T-cell (primary cell): ENCODE measurements around the gene PANK3. TPM values are rescaled to one million over a fixed set of nuclear protein-coding genes. Genes with fewer than 3 reads are reported as not detected.

Source experiments
- ATAC-seq, 4 experiments: fragments of 200-7000 bp in 3 of 4; fragments of 150-1000 bp in 1 of 4; cut with Tn5 transposase; replicated peaks in 1 of 4; 1 replicate in 3 of 4; 2 replicates in 1 of 4; pipeline ENCODE4 v1.10.0; 2021; ENCODE audit warnings: moderate library complexity in 3 of 4, mild to moderate bottlenecking in 2 of 4, moderate number of reproducible peaks in 1 of 4
- CTCF ChIA-PET, 2 donors: fragments of 300-600 bp; sonication (Branson Sonifier 250); formaldehyde crosslinking; loops; one replicate each; lab custom pipeline; 2022; ENCODE audit warnings: antibody characterized with exemption in 2 of 2; lab: Charles Lee
- POLR2A ChIA-PET, 2 donors: fragments of 300-600 bp; sonication (Branson Sonifier 250); formaldehyde crosslinking; loops; one replicate each; lab custom pipeline; 2022; ENCODE audit warnings: antibody characterized with exemption in 2 of 2; lab: Charles Lee
- DNase-seq, 35 experiments: peaks; one replicate each; pipeline versions ENCODE4 v3.0.0 to v3.0.0-alpha.2; 2013 to 2023
- H3K27ac ChIP-seq: one replicate; pipeline ENCODE4 v1.5.1; 2013; ENCODE audit warnings: low read length
- H3K27me3 ChIP-seq, 2 experiments: replicated peaks in 1 of 2; 1 replicate in 1 of 2; 2 replicates in 1 of 2; pipeline versions ENCODE4 v1.6.1 to v1.7.0; 2013; ENCODE audit warnings: low read length in 1 of 2, mixed read lengths in 1 of 2; ENCODE audit not compliant: control insufficient read depth in 2 of 2, insufficient read depth in 2 of 2; ENCODE audit errors: extremely low read depth in 1 of 2
- H3K36me3 ChIP-seq, 2 donors: 1 replicate in 1 of 2; 2 replicates in 1 of 2; pipeline versions ENCODE4 v1.6.1 to v1.7.0; 2013; ENCODE audit warnings: low read length in 1 of 2; ENCODE audit not compliant: control insufficient read depth in 2 of 2, insufficient read depth in 1 of 2; ENCODE audit errors: extremely low read depth in 1 of 2
- H3K4me1 ChIP-seq, 2 experiments: 1 replicate in 1 of 2; 2 replicates in 1 of 2; pipeline versions ENCODE4 v1.6.1 to v1.7.0; 2013; ENCODE audit warnings: low read length in 2 of 2, mixed read lengths in 1 of 2; ENCODE audit not compliant: insufficient read depth in 2 of 2, control insufficient read depth in 1 of 2; ENCODE audit errors: extremely low read depth in 1 of 2
- H3K4me3 ChIP-seq, 2 donors: 1 replicate in 1 of 2; 2 replicates in 1 of 2; pipeline versions ENCODE4 v1.5.1 to v1.7.0; 2013; ENCODE audit warnings: mild to moderate bottlenecking in 2 of 2, low read length in 1 of 2, moderate library complexity in 1 of 2; ENCODE audit not compliant: control insufficient read depth in 1 of 2; ENCODE audit errors: extremely low read depth in 1 of 2
- H3K9me3 ChIP-seq: 2 replicates; pipeline ENCODE4 v1.7.0; 2013
- H3K27ac Mint-ChIP-seq, 2 donors: one replicate each; pipeline ENCODE4 v1.8.0; 2020 to 2021; ENCODE audit warnings: mild to moderate bottlenecking in 2 of 2, mixed read lengths in 2 of 2
- H3K27me3 Mint-ChIP-seq, 2 donors: one replicate each; pipeline ENCODE4 v1.8.0; 2021 to 2022; ENCODE audit warnings: mixed read lengths in 2 of 2
- H3K36me3 Mint-ChIP-seq: one replicate; pipeline ENCODE4 v1.8.0; 2021; ENCODE audit warnings: mixed read lengths
- H3K4me1 Mint-ChIP-seq, 3 donors: one replicate each; pipeline ENCODE4 v1.8.0; 2020 to 2022; ENCODE audit warnings: mixed read lengths in 3 of 3, mild to moderate bottlenecking in 1 of 3
- H3K4me3 Mint-ChIP-seq, 3 donors: one replicate each; pipeline ENCODE4 v1.8.0; 2020 to 2022; ENCODE audit warnings: mild to moderate bottlenecking in 3 of 3, mixed read lengths in 3 of 3, moderate library complexity in 3 of 3
- H3K9me3 Mint-ChIP-seq, 3 donors: one replicate each; pipeline ENCODE4 v1.8.0; 2020 to 2022; ENCODE audit warnings: mixed read lengths in 3 of 3
- WGBS: methylation state at CpG from one replicate; pipeline ENCODE4 v1.1.5; 2013; ENCODE audit warnings: missing lambda C conversion rate; ENCODE audit not compliant: insufficient coverage; 5-methylcytosine and 5-hydroxymethylcytosine counted together
- total RNA-seq, 35 experiments: library from RNA in 6 of 35; stranded (reverse) in 6 of 35; fragments of 120-200 nt in 1 of 35; gene quantifications; one replicate each; pipeline versions ENCODE4 v1.2.1 to v1.2.4 and lab custom pipeline; 2013 to 2026

PANK3 gene
- total RNA-seq, 5 donors from 2014 or later (not counting 1 experiment from before 2014, with no cell fraction given), result 33.9 to 41.1 (median 37.7) TPM

DNA sequence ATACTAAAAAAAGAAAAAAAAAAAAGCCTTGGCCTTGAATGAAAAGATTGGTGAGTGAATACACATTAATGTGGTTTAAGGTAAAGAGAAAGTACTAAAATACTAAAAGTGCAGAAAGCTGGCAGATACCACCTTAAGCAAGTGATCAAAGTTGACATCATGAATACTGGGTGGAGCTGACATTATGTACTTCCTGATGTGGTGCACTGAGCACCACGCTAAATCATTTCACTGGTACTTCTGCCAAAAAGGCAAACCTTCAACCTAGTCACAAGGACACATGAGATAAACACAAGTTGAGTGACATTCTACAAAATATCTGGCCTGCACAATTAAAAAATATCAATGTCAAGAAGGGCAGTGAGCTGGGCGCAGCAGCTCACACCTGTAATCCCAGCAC, 33.8 kb upstream of the PANK3 start:
- DNase-seq (peak in 12 of 35 experiments; percentile 1 to 66 (median 8)), ATAC-seq (peak; percentile 86 to 100 (median 97))
- Histone ChIP-seq H3K9me3 (no peaks in the 10 kb centered on the region), H3K4me1 (peaks cover 0 to 5% of the 10 kb centered on the region in 2 experiments), H3K27me3 (no peaks in the 10 kb centered on the region), H3K36me3 (no peaks in the 10 kb centered on the region), H3K4me3 (no peak overlapping the region), H3K27ac (peak overlapping the region; percentile 47)
- CTCF ChIA-PET, result interaction anchor here (0.6 to 1.3 kb wide), 4 partner anchors 27 to 1810 kb away, joined by 3 to 5 read pairs (median 4); no protein-coding TSS in a partner anchor
- Mint-ChIP-seq H3K27ac (peak overlapping the region; percentile 71 to 92), H3K4me1 (peaks cover 10 to 12% (median 12%) of the 10 kb centered on the region in 3 donors), H3K9me3 (no peaks in the 10 kb centered on the region), H3K4me3 (peak overlapping the region; percentile 0 to 44 (median 35)), H3K36me3 (no peaks in the 10 kb centered on the region), H3K27me3 (peaks cover 0 to 2% of the 10 kb centered on the region in 2 donors)
- POLR2A ChIA-PET, result interaction anchor here in 1 of 2 donors (0.6 kb wide), 1 partner anchor 11 kb away, joined by 6 read pairs; no protein-coding TSS in a partner anchor
- WGBS, result no CpG with 5 or more reads among the region's 2 CpGs

DNA sequence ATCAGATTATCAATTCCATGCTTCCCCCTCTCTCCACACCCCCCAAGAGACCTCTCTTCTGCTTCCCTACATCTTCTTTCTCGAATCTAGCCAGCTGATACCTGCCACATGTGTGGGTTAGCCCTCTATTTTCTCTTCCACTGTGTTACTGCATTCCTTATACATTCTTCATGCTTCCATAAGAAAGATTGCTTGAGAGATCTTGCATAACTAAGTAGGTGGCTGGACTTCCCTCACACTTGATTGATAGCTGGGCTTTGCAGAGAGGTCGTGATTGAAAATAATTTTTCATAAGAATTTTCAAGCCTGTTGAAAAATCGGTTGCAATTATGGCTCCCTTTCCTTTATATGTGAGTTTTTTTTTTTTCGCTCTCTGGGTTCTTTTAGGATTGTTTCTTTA, 33.0 kb upstream of the PANK3 start:
- ATAC-seq (no peak), DNase-seq (no peak)
- CTCF ChIA-PET, result interaction anchor here (0.7 to 1.3 kb wide), 2 partner anchors 26 to 36 kb away, joined by 4 to 5 read pairs; no protein-coding TSS in a partner anchor
- no CpG with 5 or more reads among the region's 4 CpGs for WGBS
- H3K27ac Mint-ChIP-seq, result no peak overlapping the region
- no peak overlapping the region for H3K4me3 Mint-ChIP-seq
- H3K9me3 ChIP-seq, result no peaks in the 10 kb centered on the region
- H3K4me1 ChIP-seq, result peaks cover 0 to 5% of the 10 kb centered on the region in 2 experiments
- H3K4me3 ChIP-seq, result no peak overlapping the region
- no peaks in the 10 kb centered on the region for H3K36me3 ChIP-seq
- peaks cover 10 to 12% (median 12%) of the 10 kb centered on the region in 3 donors for H3K4me1 Mint-ChIP-seq
- H3K27ac ChIP-seq, result no peak overlapping the region
- no peaks in the 10 kb centered on the region for H3K36me3 Mint-ChIP-seq
- peaks cover 0 to 2% of the 10 kb centered on the region in 2 donors for H3K27me3 Mint-ChIP-seq
- POLR2A ChIA-PET, result no interaction called here
- H3K27me3 ChIP-seq, result no peaks in the 10 kb centered on the region
- H3K9me3 Mint-ChIP-seq, result no peaks in the 10 kb centered on the region

GRCh38 chr5:168611165-168611564, 32.0 kb upstream of the PANK3 start:
- 86% methylated on average over 3 of the region's 7 CpGs for WGBS

DNA sequence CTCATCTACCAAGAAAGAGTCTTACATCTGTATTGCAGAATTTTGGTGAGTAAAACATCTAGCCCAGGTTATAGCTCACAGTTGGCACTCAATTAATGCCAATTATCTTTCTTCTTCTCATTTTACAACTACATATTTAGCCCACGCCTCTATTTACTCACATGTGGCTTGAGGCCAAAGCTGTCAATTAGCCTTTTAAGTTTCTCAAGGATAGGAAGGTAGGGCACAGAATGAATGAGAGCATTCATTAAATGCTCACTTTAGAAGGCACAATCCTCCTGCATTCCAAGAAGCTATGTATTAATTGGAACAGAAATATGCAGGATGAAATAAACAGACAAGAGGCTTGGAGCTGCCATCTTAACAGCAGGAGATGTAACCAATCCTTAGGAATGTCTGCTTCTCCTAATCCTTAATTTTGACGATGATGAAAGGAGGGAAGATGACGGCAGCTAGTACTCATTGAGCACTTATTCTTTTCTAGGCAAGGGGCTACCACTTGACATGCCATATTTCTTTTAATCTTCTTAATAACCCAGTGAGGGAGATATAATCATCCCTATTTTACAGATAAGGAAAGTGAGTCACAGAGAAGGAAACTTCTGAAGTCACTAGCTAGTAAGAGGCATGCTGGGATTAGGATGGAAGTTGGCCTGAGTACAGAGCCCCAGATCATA, 30.8 kb upstream of the PANK3 start:
- Mint-ChIP-seq H3K4me1 (peaks cover 10 to 12% (median 12%) of the 10 kb centered on the region in 3 donors), H3K36me3 (no peaks in the 10 kb centered on the region), H3K4me3 (no peak overlapping the region), H3K27me3 (peaks cover 2 to 4% of the 10 kb centered on the region in 2 donors), H3K27ac (no peak overlapping the region), H3K9me3 (no peaks in the 10 kb centered on the region)
- no peak for ATAC-seq
- WGBS, result no CpG with 5 or more reads among the region's 3 CpGs
- H3K27me3 ChIP-seq, result no peaks in the 10 kb centered on the region
- H3K36me3 ChIP-seq, result no peaks in the 10 kb centered on the region
- H3K4me1 ChIP-seq, result peaks cover 0 to 5% of the 10 kb centered on the region in 2 experiments
- H3K27ac ChIP-seq, result no peak overlapping the region
- POLR2A ChIA-PET, result no interaction called here
- no peaks in the 10 kb centered on the region for H3K9me3 ChIP-seq
- H3K4me3 ChIP-seq, result no peak overlapping the region
- CTCF ChIA-PET, result interaction anchor here in 1 of 2 donors (0.8 kb wide), 1 partner anchor 70 kb away, joined by 4 read pairs; no protein-coding TSS in a partner anchor
- no peak for DNase-seq

More at GRCh38 chr5:168611165-168611564, 32.0 kb upstream of the PANK3 start:
- Histone ChIP-seq H3K36me3 (no peaks in the 10 kb centered on the region), H3K9me3 (no peaks in the 10 kb centered on the region), H3K4me3 (no peak overlapping the region), H3K27ac (no peak overlapping the region), H3K4me1 (peaks cover 0 to 5% of the 10 kb centered on the region in 2 experiments), H3K27me3 (no peaks in the 10 kb centered on the region)
- ATAC-seq (no peak), DNase-seq (no peak)
- no peak overlapping the region for H3K4me3 Mint-ChIP-seq
- no peak overlapping the region for H3K27ac Mint-ChIP-seq
- no peaks in the 10 kb centered on the region for H3K9me3 Mint-ChIP-seq
- ChIA-PET CTCF (no interaction called here), POLR2A (no interaction called here)
- peaks cover 10 to 12% (median 12%) of the 10 kb centered on the region in 3 donors for H3K4me1 Mint-ChIP-seq
- peaks cover 1 to 2% of the 10 kb centered on the region in 2 donors for H3K27me3 Mint-ChIP-seq
- H3K36me3 Mint-ChIP-seq, result no peaks in the 10 kb centered on the region

DNA sequence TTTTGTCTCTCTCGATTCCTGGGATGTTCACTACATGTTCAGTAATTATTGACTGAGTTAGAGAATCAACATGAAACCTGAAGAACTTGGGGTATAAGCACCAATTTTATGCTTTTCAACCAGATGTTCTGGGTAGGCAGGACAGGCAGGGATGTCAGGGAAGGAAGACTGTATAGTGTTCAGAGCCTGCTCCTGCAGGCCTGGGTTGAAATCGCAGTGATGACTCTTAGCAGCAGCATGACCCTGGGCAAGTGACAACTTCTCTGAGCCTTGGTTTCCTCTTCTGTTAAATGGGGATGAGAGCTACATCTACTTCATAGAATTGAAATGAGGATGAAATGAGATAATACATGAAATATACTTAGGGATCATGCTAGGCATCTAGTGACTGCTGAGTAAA, 29.7 kb upstream of the PANK3 start:
- CTCF ChIA-PET, result no interaction called here
- H3K4me1 Mint-ChIP-seq, result peaks cover 10 to 12% (median 12%) of the 10 kb centered on the region in 3 donors
- POLR2A ChIA-PET, result interaction anchor here in 1 of 2 donors (0.6 kb wide), 1 partner anchor 12 kb away, joined by 7 read pairs; no protein-coding TSS in a partner anchor

DNA sequence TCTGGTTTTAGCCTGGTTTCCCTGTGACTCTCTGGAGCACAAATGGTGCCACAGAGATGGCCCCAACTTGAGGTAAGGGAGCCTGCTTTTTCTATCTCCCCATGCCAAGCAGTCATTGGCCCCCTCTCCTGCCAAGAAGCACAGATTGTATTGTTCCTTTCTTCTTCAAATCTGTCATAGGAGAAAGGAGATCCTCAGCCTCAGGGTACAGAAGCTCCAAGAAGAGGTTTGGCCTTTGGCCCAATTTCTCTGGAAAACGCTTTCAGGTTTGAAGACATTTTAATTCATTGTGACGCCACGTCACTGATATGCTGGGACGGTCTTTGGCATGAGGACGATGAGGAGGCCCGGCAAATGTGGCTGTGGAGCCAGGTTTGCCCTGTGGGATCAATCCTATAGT, 29.2 kb upstream of the PANK3 start:
- DNase-seq (no peak), ATAC-seq (no peak)
- no peak overlapping the region for H3K27ac Mint-ChIP-seq
- H3K27me3 ChIP-seq, result no peaks in the 10 kb centered on the region
- peaks cover 0 to 4% of the 10 kb centered on the region in 2 experiments for H3K4me1 ChIP-seq
- no peaks in the 10 kb centered on the region for H3K36me3 Mint-ChIP-seq
- H3K36me3 ChIP-seq, result no peaks in the 10 kb centered on the region
- no peaks in the 10 kb centered on the region for H3K9me3 ChIP-seq
- POLR2A ChIA-PET, result interaction anchor here in 1 of 2 donors (0.6 kb wide), 1 partner anchor 11 kb away, joined by 7 read pairs; no protein-coding TSS in a partner anchor
- H3K4me3 Mint-ChIP-seq, result no peak overlapping the region
- peaks cover 2 to 8% of the 10 kb centered on the region in 2 donors for H3K27me3 Mint-ChIP-seq
- H3K4me1 Mint-ChIP-seq, result peaks cover 8 to 10% (median 10%) of the 10 kb centered on the region in 3 donors
- H3K27ac ChIP-seq, result no peak overlapping the region
- CTCF ChIA-PET, result no interaction called here
- WGBS, result 96% methylated on average over 6 of the region's 6 CpGs
- no peak overlapping the region for H3K4me3 ChIP-seq
- no peaks in the 10 kb centered on the region for H3K9me3 Mint-ChIP-seq

More for the DNA sequence above, 29.7 kb upstream of the PANK3 start:
- H3K9me3 Mint-ChIP-seq, result no peaks in the 10 kb centered on the region
- H3K27ac Mint-ChIP-seq, result no peak overlapping the region
- Histone ChIP-seq H3K27me3 (no peaks in the 10 kb centered on the region), H3K27ac (no peak overlapping the region), H3K36me3 (no peaks in the 10 kb centered on the region), H3K9me3 (no peaks in the 10 kb centered on the region), H3K4me1 (peaks cover 0 to 5% of the 10 kb centered on the region in 2 experiments), H3K4me3 (no peak overlapping the region)
- 60% methylated on average over 1 of the region's 2 CpGs for WGBS
- ATAC-seq (no peak), DNase-seq (no peak)
- H3K27me3 Mint-ChIP-seq, result peaks cover 0 to 5% of the 10 kb centered on the region in 2 donors
- no peaks in the 10 kb centered on the region for H3K36me3 Mint-ChIP-seq
- H3K4me3 Mint-ChIP-seq, result no peak overlapping the region
